GM19463 (cell line): Measurements from ENCODE around the gene KRTAP22-1.

Experiments used
- ATAC-seq: cut with Tn5 transposase; IDR thresholded peaks from one replicate; pipeline ENCODE4 v1.9.1; 2021; ENCODE audit warnings: mild to moderate bottlenecking, moderate library complexity; ENCODE audit not compliant: unreplicated experiment

The KRTAP22-1 gene

DNA sequence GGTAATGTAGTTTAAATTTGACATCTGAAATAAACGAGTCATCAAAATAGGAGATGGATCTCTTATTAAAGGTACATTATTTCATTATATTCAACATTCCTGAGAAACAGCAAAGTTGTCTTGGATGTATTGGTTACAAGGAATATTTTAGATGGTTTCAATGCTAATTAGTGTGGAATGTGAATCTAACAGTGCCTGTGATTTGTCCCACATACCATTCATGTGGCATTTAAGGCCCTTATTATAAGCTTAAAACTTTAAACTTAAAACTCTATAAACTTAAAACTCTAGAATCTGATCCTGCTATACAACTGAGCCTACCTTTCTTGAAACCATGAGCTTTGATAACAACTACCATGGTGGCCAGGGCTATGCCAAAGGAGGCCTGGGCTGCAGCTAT is at the start of gene KRTAP22-1:
KRTAP22-1 (plus strand) TSS at position 301 of the 400 bp plus-strand sequence.
- ATAC-seq = no peak

DNA sequence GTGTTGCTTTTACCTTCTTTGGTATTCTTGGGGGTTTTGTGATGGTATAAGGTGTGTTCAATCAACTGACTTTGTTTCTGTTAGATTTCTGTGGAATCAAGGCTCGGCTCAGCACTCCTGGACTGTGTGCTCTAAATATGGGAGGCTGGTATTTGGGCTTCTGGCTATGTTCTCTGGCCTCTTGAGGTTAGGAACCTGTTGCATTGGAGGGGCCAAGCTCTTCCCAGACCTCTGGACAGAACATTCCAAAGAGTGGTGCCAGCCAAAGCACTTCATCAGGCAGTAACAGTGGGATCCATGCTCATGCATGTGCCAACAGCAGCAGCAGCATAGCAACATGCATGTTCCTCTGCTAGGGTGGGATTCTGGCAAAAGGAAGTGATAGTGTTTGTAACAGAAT is 48.1 kb upstream of the KRTAP22-1 start:
- ATAC-seq = no peak

DNA sequence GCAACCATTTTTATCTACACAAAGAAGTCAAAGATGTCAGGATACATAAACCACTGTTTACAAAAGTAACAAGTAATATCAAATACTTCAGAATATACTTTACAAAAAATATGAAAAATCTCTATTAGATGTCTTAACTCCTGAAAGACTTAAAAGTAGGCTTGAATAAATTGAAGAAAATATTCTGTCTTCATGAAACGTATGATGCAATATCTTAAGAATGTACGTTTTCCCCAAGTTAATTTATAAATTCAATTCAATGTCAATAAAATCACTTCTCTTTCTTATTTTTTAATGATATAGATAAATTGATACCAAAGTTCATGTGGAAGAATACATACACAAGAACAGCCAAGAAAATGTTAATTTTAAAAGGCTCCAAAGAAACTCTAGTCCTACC is 45.8 kb upstream of the KRTAP22-1 start:
- ATAC-seq = no peak

DNA sequence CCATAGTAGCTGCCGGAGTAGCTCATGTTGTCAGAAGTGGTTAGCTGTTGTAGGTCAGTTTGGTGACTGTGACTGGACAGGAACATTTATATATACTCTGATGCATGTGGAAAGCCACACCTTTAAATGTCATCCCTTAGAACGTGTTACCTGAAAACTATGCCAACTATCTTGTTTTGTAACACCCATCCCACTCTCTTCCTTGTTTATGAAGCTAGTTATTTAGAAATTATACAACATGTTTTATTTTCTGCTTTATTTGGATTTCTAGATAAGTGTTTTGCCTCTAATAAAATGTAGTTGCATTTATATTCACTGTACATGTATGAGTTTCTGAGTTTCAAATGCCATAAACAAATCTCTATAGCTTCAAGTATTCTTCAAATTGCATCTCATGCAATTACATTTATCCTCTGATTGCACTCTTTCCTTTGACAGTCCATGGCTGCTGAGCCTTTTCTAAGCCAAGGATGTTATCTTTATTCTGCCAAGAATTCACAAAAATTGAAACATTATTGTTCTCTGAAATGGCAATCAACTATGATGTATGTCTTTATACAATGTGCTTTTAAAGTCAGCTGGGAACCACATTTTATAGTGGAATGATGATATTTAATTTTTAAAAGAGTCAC is 39.5 kb upstream of the KRTAP22-1 start, which contains the start of gene KRTAP19-7:
KRTAP19-7 (minus strand) TSS at position 51 of the 632 bp plus-strand sequence; CDS start at position 26, 25 bp downstream.
- no peak for ATAC-seq

DNA sequence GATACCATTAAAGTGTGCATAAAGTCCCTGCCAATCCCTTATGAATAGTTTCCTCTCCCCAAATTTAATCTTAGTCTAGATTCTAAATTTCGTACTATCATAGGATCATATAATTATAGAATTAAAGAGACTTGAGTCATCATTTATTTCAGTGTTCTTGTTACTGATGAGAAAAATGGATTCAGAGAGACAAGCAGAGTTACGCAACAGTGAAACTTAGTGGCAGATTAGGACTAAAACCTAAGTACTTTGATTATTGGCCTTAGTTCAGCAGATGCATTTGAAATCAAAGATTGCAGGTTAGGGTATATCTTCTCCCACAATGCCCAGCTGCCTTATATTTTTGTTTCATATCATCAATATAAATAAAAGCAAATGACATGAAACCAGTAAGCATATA is 38.9 kb upstream of the KRTAP22-1 start:
- no peak for ATAC-seq

DNA sequence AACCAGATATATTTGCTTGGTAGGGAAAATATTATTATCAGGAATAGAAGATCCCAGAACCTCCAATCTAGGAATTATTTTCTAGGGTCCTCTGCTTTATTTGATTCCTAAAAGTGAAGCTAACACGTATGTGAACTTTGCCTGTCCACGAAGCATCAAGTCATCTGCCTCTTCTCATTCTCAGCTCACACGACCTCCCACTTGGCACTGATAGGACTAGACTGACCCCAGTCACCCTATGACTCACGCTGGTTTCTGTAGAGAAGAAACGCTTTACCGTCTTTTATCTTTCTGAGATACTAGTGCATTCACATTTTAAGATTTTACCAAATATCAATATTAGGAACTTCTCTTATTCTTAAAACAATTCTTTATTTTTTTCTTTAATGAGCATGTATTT is 37.8 kb upstream of the KRTAP22-1 start:
- ATAC-seq = no peak

DNA sequence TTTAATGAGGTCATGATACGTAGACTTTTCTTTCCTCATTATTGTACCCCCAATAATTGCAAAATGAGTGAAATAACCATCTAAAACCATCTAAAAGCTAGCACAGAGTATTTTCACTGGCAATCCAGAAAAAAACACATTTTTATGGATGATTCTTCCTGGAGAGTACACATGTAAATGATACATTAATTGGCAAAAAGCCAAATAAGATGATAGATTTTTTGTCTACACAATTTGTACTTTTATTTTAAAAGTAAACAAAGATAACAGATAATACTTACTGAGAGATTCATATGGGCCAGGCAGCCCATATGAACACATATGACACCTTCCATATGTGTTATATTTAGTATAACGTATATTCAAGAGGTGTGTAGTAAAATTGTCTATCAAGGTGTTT is 37.3 kb upstream of the KRTAP22-1 start:
- ATAC-seq = no peak

DNA sequence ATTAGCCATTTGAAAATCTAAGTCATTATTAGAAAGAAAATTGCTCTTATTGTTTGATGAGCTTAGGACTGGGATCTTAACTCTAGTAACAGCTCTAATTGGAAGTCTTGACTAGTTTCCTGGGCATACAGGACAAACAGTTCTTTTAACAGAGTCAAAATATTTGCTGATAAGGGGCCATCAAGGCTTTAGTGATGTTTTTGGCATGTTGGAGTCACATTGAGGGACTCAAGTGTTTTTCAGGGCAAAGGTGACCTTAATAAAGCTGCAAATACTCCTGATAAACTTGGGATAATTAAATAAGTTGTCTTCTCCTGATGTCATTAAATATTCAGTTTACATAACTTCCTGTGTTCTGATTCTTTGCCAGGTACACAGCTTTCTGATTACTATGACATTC is 33.3 kb upstream of the KRTAP22-1 start:
- no peak for ATAC-seq

DNA sequence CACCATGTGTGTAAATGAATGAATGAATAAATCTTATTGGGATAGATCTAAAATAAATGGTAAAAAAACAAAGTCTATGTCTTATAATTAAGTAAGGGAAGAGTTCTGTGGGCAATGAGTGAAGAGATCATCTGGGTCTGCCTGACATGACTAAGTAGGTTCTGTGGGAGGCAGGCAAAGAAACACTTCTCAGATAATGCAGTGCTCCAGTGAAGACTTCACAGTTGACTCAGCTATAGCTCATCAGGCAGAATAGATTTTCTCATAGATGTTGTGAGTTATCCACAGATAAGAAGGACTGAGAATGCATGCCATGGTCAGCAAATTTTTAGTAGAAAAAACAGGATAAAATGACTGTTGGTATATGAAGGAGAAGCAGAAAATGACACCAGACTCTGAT is 23.1 kb upstream of the KRTAP22-1 start:
- no peak for ATAC-seq

DNA sequence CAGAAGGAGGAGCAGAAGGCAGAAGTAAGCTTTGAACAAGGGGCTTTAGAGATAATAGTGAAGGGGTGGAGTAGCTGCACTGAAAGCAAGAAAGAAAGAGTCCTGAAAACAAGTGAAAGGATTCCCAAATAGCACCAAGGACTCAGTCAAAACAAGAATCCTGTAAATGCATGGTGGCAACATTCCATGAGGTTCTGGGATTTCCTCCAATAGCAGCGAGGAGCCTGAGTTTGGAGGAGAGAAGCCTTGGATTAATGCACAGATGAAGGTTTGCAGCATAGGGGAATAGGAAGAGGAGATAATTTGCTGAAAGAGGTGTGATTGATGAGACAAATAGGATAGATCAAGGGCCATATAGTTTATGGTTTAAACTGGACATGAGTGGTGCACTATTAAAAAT is 21.5 kb upstream of the KRTAP22-1 start:
- no peak for ATAC-seq

DNA sequence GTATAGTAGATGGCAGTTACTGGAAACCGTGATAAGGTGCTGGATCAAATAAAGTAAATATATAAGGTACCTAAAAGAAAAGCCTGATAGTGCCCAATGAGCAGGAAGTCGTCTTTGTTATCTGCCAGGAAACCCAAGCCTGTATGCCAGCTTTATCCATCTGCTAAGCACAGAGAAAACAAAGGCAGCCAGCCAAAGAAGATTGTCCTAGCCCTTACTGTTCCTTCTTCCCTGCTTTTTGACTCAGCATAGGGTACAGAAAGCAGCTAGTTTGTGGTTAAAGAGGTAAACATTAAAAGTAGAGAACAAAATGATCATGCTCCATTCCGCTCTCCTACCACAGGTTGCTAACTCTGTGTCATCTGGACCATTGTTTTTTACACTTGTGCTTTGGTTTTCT is 20.8 kb upstream of the KRTAP22-1 start:
- no peak for ATAC-seq

DNA sequence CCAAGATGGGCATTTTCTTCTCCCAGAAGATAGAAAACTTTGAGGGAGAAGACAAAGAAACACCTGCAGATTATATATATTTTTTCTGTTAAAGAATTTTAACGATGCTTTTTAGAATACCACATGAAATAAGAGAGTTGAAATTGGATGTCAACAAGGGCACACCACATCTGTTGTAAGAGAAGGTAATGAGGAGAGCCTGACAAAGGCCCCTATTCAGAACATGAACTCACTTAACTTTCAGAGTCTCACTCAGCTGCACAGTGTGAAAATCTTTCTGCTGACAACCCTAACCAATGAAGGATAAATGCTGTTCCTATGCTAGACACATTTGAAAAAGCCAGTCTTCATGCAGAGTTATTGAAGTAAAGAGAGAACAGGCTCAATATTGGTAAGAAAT is 18.0 kb upstream of the KRTAP22-1 start:
- ATAC-seq = no peak

DNA sequence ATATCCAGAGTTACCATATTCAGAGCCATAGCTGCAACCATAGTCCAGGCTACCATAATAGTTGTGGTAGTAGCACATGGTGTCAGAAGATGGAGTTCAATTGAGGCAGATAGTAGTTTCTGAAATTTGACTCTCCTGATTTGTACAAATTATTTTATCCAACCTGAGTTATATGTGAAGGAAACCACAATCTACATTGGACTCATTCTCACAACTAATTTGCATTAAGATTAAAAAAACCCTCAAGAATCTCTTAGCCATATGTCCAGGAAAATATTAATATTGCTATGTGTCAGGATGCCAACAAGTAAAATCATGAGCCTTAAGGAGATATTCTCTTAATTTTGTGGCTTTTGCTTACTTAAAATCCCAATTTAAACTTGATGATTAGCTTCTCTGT is 10.6 kb upstream of the KRTAP22-1 start, which contains the start of gene KRTAP22-2:
KRTAP22-2 (minus strand) TSS at position 101 of the 400 bp plus-strand sequence.
- no peak for ATAC-seq

DNA sequence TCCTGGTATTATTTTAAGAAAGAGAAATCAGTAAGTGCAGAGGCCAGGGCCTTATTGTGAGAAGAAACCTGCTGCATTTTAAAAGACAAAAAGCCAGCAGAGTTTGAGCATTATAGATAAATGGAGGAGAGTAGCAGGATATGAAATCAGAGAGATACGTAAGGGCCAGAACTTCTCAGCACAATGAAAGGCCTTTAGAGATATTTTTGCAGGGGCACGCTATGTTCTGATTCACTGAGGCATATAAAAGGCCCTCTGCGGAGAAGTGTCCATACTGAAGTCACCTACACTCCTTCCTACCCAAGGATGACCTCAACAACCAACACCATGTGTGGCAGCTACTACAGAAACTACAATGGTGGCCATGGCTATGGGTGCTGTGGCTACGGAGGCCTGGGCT is 8.7 kb upstream of the KRTAP22-1 start, which contains the start of gene KRTAP6-3:
KRTAP6-3 (plus strand) TSS at position 301 of the 400 bp plus-strand sequence; CDS start at position 307, 6 bp downstream.
- no peak for ATAC-seq

DNA sequence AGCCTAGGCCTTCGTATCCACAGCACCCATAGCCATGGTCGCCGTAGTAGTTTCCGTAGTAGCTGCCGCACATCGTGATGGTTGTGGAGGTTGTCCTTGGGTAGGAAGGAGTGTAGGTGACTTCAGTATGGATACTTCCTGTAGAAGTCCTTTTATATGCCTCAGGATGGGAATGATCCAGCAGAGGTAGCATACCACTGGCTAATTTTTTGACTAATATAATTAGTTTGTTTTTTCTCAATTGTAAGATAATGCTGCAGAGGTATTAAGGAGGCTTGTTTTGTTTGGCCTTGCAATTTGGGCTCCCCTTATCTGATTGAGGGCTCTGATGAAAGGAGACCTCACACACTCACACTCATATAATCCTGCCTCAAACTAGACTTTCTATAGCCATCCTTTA is 2.1 kb upstream of the KRTAP22-1 start, which contains the start of gene KRTAP6-2:
KRTAP6-2 (minus strand) TSS at position 101 of the 400 bp plus-strand sequence; CDS start at position 73, 28 bp downstream.
- no peak for ATAC-seq

DNA sequence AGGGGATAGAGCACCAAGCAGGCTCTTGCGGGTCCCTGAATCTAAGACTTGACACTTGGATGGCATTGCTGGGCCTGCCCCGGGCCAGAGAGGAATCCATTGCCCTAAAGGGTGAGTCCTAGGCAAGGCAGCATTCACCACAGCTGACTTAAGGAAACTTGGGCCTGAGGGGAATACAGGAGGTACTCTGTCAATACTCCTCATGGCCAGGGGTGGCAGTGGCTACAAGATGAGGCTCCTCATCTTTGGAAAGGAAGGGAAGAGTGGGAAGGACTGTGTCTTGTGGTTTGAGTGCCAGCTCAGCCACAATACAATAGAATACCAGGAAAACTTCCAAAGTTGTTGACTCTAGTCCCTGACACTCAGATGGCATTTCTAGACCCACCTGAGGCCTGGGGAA is 5.1 kb downstream of the KRTAP22-1 start:
- no peak for ATAC-seq

DNA sequence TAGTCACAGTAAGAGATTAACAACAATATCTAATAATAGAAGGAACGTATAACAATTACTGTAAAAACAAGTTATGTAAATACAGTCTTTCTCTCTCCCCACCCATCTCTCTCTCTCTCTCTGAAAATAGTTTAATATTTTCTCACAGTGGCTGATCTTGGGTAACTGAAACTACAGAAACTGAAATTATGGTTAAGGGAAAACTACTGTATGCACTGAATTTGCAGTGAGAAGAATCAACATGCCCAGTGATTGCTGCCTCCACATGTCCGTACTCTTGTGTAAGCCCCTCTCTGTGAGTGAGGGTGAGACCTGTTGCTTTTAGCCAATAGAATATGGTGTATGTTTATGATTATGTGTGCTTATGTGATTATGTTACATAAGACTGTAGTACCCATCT is 11.2 kb downstream of the KRTAP22-1 start:
- ATAC-seq = no peak

DNA sequence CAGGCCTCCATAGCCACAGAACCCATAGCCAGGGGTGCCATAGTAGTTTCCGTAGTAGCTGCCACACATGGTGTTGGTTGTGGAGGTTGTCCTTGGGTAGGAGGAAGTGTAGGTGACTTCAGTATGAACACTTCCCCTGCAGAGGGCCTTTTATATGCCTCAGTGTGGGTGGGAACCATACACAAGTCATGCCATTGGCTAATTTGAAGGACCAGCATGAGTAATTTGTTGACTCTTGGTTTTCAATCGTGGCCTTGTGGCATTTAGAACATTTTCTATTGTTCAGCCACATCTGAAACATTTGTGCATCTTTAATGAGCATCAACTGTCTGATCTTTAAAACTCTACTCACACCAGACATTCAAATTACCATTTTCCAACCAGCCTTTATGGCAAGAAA is 12.9 kb downstream of the KRTAP22-1 start, which contains the start of gene KRTAP6-1:
KRTAP6-1 (minus strand) TSS at position 95 of the 400 bp plus-strand sequence; CDS start at position 69, 26 bp downstream.
- no peak for ATAC-seq

DNA sequence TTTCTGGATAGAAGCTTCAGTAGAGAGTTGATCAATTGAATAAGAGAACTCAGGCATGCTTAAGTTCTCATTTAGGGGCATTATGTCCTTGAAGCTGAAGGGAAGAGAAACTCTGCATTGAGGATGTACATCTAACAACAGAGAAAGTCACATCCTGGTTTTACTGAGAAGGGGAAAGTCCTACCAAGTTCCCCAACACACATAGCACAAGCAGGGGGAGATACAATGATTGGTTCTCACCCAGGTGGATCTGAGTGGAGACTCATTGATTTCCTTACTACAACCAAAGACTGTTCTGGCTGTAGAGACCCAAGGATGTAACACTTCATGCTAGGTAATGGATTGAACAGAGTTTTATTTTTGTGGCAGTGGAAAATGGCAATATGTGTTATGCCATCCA is 14.3 kb downstream of the KRTAP22-1 start:
- no peak for ATAC-seq

DNA sequence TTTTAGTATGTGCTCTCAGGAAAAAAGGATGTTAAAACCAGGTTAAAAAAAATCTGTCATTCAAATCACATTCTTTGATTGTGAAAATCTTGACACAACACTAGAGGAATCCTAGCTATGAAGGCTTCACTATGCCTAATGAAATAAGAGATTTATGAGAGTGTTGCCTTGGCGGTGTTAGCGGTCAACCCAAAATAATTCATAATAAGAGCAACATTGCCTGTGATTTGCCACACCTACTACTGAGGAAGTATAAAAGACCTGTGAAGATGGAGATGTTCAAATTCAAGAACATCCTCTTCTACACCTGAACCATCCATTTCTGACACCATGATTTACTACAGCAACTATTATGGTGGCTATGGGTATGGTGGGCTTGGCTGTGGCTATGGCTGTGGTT is 15.2 kb downstream of the KRTAP22-1 start, which contains the start of gene KRTAP20-1:
KRTAP20-1 (plus strand) TSS at position 301 of the 400 bp plus-strand sequence; CDS start at position 331, 30 bp downstream.
- no peak for ATAC-seq

DNA sequence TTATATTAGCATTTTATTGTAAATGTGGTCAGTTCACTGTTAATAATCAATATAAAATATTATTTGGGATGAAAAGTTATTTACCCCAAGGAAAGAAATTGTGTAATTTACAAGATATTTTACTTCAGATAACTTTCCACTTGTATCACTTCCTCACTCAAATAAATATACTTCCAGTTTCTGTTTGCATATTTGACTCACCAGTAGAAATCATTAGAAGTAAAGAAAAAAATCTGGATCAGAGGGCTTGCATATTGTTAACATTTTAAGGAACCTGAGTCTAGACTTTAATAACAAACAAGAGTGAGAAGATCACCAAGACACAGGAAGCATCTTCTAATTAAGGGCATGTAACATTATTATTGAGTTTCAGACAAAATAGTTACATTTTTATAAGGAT is 19.2 kb downstream of the KRTAP22-1 start:
- ATAC-seq = no peak

DNA sequence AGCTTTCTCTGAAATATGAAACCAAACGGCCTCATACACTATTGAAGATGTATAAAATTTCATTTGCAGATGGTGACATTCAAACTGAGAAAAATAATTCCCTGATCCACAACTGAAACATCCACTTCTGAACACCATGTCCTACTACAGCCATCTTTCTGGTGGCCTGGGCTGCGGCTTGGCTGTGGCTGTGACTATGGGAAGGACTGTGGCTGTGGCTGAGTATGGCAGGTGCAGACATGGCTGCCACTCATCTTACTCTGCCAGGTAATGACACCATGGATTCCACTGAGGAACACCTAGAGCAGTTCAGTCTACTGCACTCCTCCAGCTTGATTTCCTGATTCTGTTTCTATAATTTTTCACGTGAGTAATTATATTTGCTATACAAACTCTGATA is 19.6 kb downstream of the KRTAP22-1 start, which contains the start of gene KRTAP20-4:
KRTAP20-4 (plus strand) TSS at position 106 of the 400 bp plus-strand sequence.
- no peak for ATAC-seq
